IMR-90 (cell line): ENCODE results near the gene RSU1. TPM values are rescaled to one million over a fixed set of nuclear protein-coding genes. Genes with fewer than 3 reads are reported as not detected.

Experiments used
- ATAC-seq: fragments of 200-7000 bp; cut with Tn5 transposase; 2 replicates; pipeline ENCODE4 v1.9.1; 2020; ENCODE audit warnings: low read depth, mild to moderate bottlenecking, moderate library complexity
- BruUV-seq: library from RNA; stranded (reverse); fragments of 400-500 nt; replicated peaks from 2 replicates; lab custom pipeline; 2021; lab: Mats Ljungman, UMichigan
- CTCF ChIA-PET: fragments of 300-600 bp; formaldehyde crosslinking; extraction: SDS; loops from one replicate; lab custom pipeline; 2021; ENCODE audit warnings: antibody characterized with exemption; lab: Yijun Ruan, JAX
- POLR2A ChIA-PET: fragments of 300-600 bp; sonication (Branson Sonifier 250); formaldehyde crosslinking; loops from one replicate; lab custom pipeline; 2022; ENCODE audit warnings: antibody characterized with exemption; ENCODE audit not compliant: unreplicated experiment; lab: Charles Lee
- DNase-seq: peaks from one replicate; pipeline ENCODE4 v3.0.0; 2013
- H2AFZ ChIP-seq: replicated peaks from 2 replicates; pipeline ENCODE3; 2013; ENCODE audit warnings: low read length, mild to moderate bottlenecking; ENCODE audit not compliant: poor library complexity
- H2AK5ac ChIP-seq: 2 replicates; pipeline ENCODE4 v1.6.1; 2013; ENCODE audit warnings: low read depth, low read length, inconsistent platforms
- H2AK9ac ChIP-seq: replicated peaks from 2 replicates; pipeline ENCODE3; 2013; ENCODE audit warnings: mild to moderate bottlenecking, low read depth, low read length, moderate library complexity; ENCODE audit not compliant: poor library complexity
- H2BK120ac ChIP-seq: 2 replicates; pipeline ENCODE4 v1.6.1; 2013; ENCODE audit warnings: low read depth, low read length, inconsistent platforms
- H2BK15ac ChIP-seq: 3 replicates; pipeline ENCODE4 v1.6.1; 2013; ENCODE audit warnings: low read depth, low read length, inconsistent platforms
- H2BK20ac ChIP-seq: 2 replicates; pipeline ENCODE4 v1.6.1; 2013; ENCODE audit warnings: low read depth, mild to moderate bottlenecking, inconsistent platforms, low read length, moderate library complexity
- H2BK5ac ChIP-seq: 2 replicates; pipeline ENCODE4 v1.6.1; 2013; ENCODE audit warnings: mild to moderate bottlenecking, low read depth, low read length, inconsistent platforms; ENCODE audit not compliant: poor library complexity, severe bottlenecking
- H3K14ac ChIP-seq: replicated peaks from 2 replicates; pipeline ENCODE4 v1.6.1; 2013; ENCODE audit warnings: low read depth, low read length, inconsistent platforms
- H3K18ac ChIP-seq: 2 replicates; pipeline ENCODE4 v1.6.1; 2013; ENCODE audit warnings: low read depth, low read length, control low read depth
- H3K23ac ChIP-seq: 2 replicates; pipeline ENCODE4 v1.6.1; 2013; ENCODE audit warnings: low read depth, low read length, inconsistent platforms
- H3K27ac ChIP-seq: 2 replicates; pipeline ENCODE4 v1.5.1; 2013; ENCODE audit warnings: mild to moderate bottlenecking, control low read depth, low read length; ENCODE audit not compliant: insufficient read depth
- H3K27me3 ChIP-seq: 2 replicates; pipeline ENCODE4 v1.6.1; 2013; ENCODE audit warnings: low read length; ENCODE audit not compliant: control insufficient read depth, insufficient read depth
- H3K36me3 ChIP-seq: 2 replicates; pipeline ENCODE4 v1.6.1; 2013; ENCODE audit warnings: low read length, mixed read lengths; ENCODE audit not compliant: control insufficient read depth, insufficient read depth
- H3K4ac ChIP-seq: 2 replicates; pipeline ENCODE4 v1.6.1; 2013; ENCODE audit warnings: low read depth, low read length, inconsistent platforms
- H3K4me1 ChIP-seq: 2 replicates; pipeline ENCODE4 v1.6.1; 2013; ENCODE audit warnings: low read length, mixed read lengths; ENCODE audit not compliant: control insufficient read depth, insufficient read depth
- H3K4me2 ChIP-seq: 2 replicates; pipeline ENCODE4 v1.6.1; 2013; ENCODE audit warnings: low read depth, mild to moderate bottlenecking, control low read depth, low read length, moderate library complexity
- H3K4me3 ChIP-seq: 2 replicates; pipeline ENCODE4 v1.5.1; 2013; ENCODE audit warnings: low read depth, mild to moderate bottlenecking, control low read depth, low read length, moderate library complexity; ENCODE audit not compliant: insufficient read depth
- H3K56ac ChIP-seq: 2 replicates; pipeline ENCODE4 v1.6.1; 2013; ENCODE audit warnings: low read length, inconsistent platforms; ENCODE audit not compliant: insufficient read depth; ENCODE audit errors: extremely low read depth
- H3K79me1 ChIP-seq, 2 experiments: 2 replicates each; pipeline ENCODE4 v1.6.1; 2013; ENCODE audit warnings: low read length in 2 of 2, inconsistent platforms in 1 of 2, low read depth in 1 of 2
- H3K9ac ChIP-seq: 2 replicates; pipeline ENCODE4 v1.6.1; 2013; ENCODE audit warnings: low read depth, low read length, control low read depth
- H3K9me1 ChIP-seq: 2 replicates; pipeline ENCODE4 v1.6.1; 2013; ENCODE audit warnings: low read length, inconsistent platforms; ENCODE audit not compliant: insufficient read depth
- H3K9me3 ChIP-seq: 2 replicates; pipeline ENCODE4 v1.6.1; 2013; ENCODE audit warnings: low read length; ENCODE audit not compliant: control insufficient read depth, insufficient read depth
- H4K20me1 ChIP-seq: 2 replicates; pipeline ENCODE4 v1.6.1; 2013; ENCODE audit warnings: low read length, inconsistent platforms; ENCODE audit not compliant: insufficient read depth
- H4K5ac ChIP-seq: 2 replicates; pipeline ENCODE4 v1.6.1; 2013; ENCODE audit warnings: mild to moderate bottlenecking, low read depth, low read length, control low read depth
- H4K8ac ChIP-seq, 2 experiments: 2 replicates each; pipeline ENCODE4 v1.6.1; 2013; ENCODE audit warnings: low read depth in 2 of 2, low read length in 2 of 2, control low read depth in 1 of 2, inconsistent platforms in 1 of 2
- H4K91ac ChIP-seq: 2 replicates; pipeline ENCODE4 v1.6.1; 2013; ENCODE audit warnings: low read depth, low read length, inconsistent platforms; ENCODE audit not compliant: insufficient read depth
- BHLHE40 ChIP-seq: fragments of 150-350 bp; IDR thresholded peaks from 2 replicates; pipeline ENCODE4 v1.6.1; 2016; ENCODE audit warnings: mild to moderate bottlenecking, low read depth, low read length
- CEBPB ChIP-seq: IDR thresholded peaks from 2 replicates; pipeline ENCODE4 v1.6.1; 2012; ENCODE audit warnings: low read depth, low read length, improper control_type of control experiment
- MAFK ChIP-seq: IDR thresholded peaks from 2 replicates; pipeline ENCODE4 v1.6.1; 2012; ENCODE audit warnings: low read depth, low read length, improper control_type of control experiment
- MAZ ChIP-seq: IDR thresholded peaks from 2 replicates; pipeline ENCODE4 v1.6.1; 2012; ENCODE audit warnings: low read depth, mild to moderate bottlenecking, low read length, improper control_type of control experiment, moderate library complexity, borderline replicate concordance
- NFE2L2 ChIP-seq: fragments of 150-350 bp; IDR thresholded peaks from 2 replicates; pipeline ENCODE4 v1.6.1; 2016; ENCODE audit warnings: low read depth, mild to moderate bottlenecking, low read length
- RCOR1 ChIP-seq: IDR thresholded peaks from 2 replicates; pipeline ENCODE4 v1.6.1; 2012; ENCODE audit warnings: mild to moderate bottlenecking, low read length, improper control_type of control experiment; ENCODE audit not compliant: insufficient replicate concordance
- WGBS, 2 experiments: methylation state at CpG; one replicate each; pipeline versions ENCODE4 v1.1.5 to v1.1.7; 2013; ENCODE audit warnings: missing lambda C conversion rate in 2 of 2; ENCODE audit not compliant: insufficient read length in 1 of 2; ENCODE audit errors: extremely low coverage in 2 of 2; 5-methylcytosine and 5-hydroxymethylcytosine counted together
- dilution Hi-C: fragments of 300-500 bp; cut with HindIII; formaldehyde crosslinking; loops from one replicate; pipeline ENCODE4 v1.14.3; 2018; ENCODE audit warnings: low sequenced_read_pairs; ENCODE audit not compliant: unreplicated experiment
- in situ Hi-C: fragments of 300-500 bp; cut with MboI; formaldehyde crosslinking; loops from 3 replicates; pipeline ENCODE4 v1.14.3; 2019; ENCODE audit warnings: low sequenced_read_pairs, inconsistent platforms, mixed read lengths
- intact Hi-C: fragments of 100-400 bp; cut with micrococcal nuclease; formaldehyde crosslinking; loops from 2 replicates; pipeline ENCODE4 v1.10.0; 2022
- polyA plus RNA-seq, 3 experiments: library from polyadenylated mRNA; depleted of rRNA; stranded (reverse); fragments of >200 nt; gene quantifications; 2 replicates each; pipeline ENCODE4 v1.2.3, GENCODE V29; 2012; ENCODE audit warnings: low replicate concordance in 1 of 3
- total RNA-seq: library from RNA; depleted of rRNA; stranded (reverse); fragments of >200 nt; gene quantifications from 2 replicates; pipeline ENCODE4 v1.2.3, GENCODE V29; 2012
- TF ChIP-seq, protein P1 (sequence below): fragments of 150-350 bp; IDR thresholded peaks from 2 replicates; pipeline ENCODE4 v1.6.1; 2017; ENCODE audit warnings: mild to moderate bottlenecking, antibody characterized with exemption, low read length, low read depth
- TF ChIP-seq, protein P2 (sequence below): conservative IDR thresholded peaks from 2 replicates; pipeline ENCODE4 v1.5.1; 2012; ENCODE audit warnings: mild to moderate bottlenecking, low read depth, low read length, improper control_type of control experiment

Gene RSU1
- total and polyA plus RNA-seq, 2 of the 4 experiments (the other 2 are of a cell fraction), result 134 to 148 TPM

DNA sequence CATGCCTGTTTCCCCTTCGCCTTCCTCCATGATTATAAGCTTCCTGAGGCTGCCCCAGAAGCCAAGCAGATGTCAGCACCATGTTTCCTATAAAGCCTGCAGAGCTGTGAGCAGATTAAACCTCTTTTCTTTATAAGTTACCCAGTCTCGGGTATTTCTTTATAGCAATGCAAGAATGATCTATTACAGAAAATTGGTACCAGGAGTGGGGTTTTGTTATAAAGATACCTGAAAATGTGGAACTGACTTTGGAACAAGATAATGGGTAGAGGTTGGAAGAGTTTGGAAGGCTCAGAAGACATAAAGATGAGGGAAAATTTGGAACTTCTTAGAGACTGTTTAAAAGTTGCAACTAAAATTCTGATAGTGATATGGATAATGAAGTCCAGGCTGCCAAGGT is 4.8 kb upstream of the RSU1 start:
- TF ChIP-seq CEBPB (no peak), NFE2L2 (no peak), RCOR1 (no peak), MAZ (no peak), BHLHE40 (no peak), MAFK (no peak)
- TF ChIP-seq, protein P1, sequence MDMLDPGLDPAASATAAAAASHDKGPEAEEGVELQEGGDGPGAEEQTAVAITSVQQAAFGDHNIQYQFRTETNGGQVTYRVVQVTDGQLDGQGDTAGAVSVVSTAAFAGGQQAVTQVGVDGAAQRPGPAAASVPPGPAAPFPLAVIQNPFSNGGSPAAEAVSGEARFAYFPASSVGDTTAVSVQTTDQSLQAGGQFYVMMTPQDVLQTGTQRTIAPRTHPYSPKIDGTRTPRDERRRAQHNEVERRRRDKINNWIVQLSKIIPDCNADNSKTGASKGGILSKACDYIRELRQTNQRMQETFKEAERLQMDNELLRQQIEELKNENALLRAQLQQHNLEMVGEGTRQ, result no peak
- TF ChIP-seq, protein P2, sequence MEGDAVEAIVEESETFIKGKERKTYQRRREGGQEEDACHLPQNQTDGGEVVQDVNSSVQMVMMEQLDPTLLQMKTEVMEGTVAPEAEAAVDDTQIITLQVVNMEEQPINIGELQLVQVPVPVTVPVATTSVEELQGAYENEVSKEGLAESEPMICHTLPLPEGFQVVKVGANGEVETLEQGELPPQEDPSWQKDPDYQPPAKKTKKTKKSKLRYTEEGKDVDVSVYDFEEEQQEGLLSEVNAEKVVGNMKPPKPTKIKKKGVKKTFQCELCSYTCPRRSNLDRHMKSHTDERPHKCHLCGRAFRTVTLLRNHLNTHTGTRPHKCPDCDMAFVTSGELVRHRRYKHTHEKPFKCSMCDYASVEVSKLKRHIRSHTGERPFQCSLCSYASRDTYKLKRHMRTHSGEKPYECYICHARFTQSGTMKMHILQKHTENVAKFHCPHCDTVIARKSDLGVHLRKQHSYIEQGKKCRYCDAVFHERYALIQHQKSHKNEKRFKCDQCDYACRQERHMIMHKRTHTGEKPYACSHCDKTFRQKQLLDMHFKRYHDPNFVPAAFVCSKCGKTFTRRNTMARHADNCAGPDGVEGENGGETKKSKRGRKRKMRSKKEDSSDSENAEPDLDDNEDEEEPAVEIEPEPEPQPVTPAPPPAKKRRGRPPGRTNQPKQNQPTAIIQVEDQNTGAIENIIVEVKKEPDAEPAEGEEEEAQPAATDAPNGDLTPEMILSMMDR, result no peak
- Histone ChIP-seq H2BK20ac (no peak overlapping the region), H4K8ac (no peak overlapping the region), H3K36me3 (no peaks in the 10 kb centered on the region), H3K14ac (no peak overlapping the region), H3K9me1 (no peaks in the 10 kb centered on the region), H3K4ac (no peak overlapping the region), H3K18ac (no peak overlapping the region), H3K4me2 (no peak overlapping the region), H3K4me1 (no peaks in the 10 kb centered on the region), H3K4me3 (no peak overlapping the region), H3K27ac (no peak overlapping the region), H2AK9ac (no peak overlapping the region), H2BK5ac (no peak overlapping the region), H3K56ac (no peak overlapping the region), H2BK120ac (no peak overlapping the region), H3K79me1 (peaks cover 0 to under 1% of the 10 kb centered on the region in 2 experiments; a peak in 1 of 4 replicates), H3K9ac (no peak overlapping the region), H2AFZ (no peak overlapping the region), H4K5ac (no peak overlapping the region), H2BK15ac (no peak overlapping the region), H3K23ac (no peak overlapping the region), H4K20me1 (no peaks in the 10 kb centered on the region), H3K27me3 (no peaks in the 10 kb centered on the region), H3K9me3 (peaks cover 7% of the 10 kb centered on the region), H2AK5ac (no peak overlapping the region), H4K91ac (no peak overlapping the region)
- CTCF ChIA-PET, result no interaction called here
- no CpG with 5 or more reads among the region's 2 CpGs for WGBS, 2 experiments
- intact Hi-C loops, result no loop called here
- in situ Hi-C loops, result no loop called here
- ATAC-seq, result no peak
- dilution Hi-C loops, result no loop called here
- BruUV-seq, result no TSS peak
- DNase-seq, result no peak
- POLR2A ChIA-PET, result no interaction called here
